SK-N-SH (cell line): ENCODE measurements around the gene CDCP2.

Experiments used
- RAD21 ChIP-seq: IDR thresholded peaks from 2 replicates; pipeline ENCODE4 v1.6.1; 2012; ENCODE audit warnings: mild to moderate bottlenecking, low read length
- RFX5 ChIP-seq: IDR thresholded peaks from 2 replicates; pipeline ENCODE4 v1.6.1; 2012; ENCODE audit warnings: mild to moderate bottlenecking, improper control_type of control experiment, low read length
- TF ChIP-seq, protein P1 (sequence below): fragments of 200-600 bp; sonication (generic); IDR thresholded peaks from 2 replicates; pipeline ENCODE4 v1.6.1; 2017; ENCODE audit warnings: antibody characterized with exemption, mild to moderate bottlenecking, moderate library complexity

DNA sequence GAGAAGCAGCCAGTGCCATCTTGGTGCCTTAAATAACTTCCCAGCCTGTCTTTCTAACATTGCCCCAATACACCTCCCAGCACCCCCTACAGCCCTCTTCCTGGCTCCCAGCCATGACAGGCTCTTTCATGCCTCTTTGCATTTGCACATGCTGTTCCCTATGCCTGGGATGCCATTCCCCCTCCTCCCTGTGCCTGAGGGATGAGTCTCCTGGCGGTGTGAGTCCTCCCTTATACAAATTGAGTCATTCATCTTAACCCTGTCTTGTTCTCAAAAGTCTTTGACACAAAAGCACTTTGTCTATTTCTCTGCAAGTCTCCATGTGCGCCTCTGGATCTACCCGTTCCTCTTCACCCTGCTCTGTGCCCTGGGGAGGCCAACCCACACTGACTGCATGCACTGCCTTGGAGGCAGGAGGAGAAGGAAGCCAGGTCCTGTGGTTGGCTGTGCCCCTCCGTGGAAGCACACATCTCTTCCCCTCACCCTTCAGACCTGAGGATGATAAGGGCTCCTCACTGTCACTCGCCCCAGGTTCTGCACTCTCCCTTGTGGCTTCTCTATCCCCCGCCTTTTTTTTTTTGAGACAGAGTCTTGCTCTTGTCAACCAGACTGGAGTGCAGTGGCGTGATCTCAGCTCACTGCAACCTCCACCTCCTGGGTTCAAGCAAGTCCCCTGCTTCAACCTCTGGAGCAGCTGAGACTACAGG is 25.1 kb downstream of the CDCP2 start:
- TF ChIP-seq RAD21 (no peak), RFX5 (no peak)
- TF ChIP-seq, protein P1, sequence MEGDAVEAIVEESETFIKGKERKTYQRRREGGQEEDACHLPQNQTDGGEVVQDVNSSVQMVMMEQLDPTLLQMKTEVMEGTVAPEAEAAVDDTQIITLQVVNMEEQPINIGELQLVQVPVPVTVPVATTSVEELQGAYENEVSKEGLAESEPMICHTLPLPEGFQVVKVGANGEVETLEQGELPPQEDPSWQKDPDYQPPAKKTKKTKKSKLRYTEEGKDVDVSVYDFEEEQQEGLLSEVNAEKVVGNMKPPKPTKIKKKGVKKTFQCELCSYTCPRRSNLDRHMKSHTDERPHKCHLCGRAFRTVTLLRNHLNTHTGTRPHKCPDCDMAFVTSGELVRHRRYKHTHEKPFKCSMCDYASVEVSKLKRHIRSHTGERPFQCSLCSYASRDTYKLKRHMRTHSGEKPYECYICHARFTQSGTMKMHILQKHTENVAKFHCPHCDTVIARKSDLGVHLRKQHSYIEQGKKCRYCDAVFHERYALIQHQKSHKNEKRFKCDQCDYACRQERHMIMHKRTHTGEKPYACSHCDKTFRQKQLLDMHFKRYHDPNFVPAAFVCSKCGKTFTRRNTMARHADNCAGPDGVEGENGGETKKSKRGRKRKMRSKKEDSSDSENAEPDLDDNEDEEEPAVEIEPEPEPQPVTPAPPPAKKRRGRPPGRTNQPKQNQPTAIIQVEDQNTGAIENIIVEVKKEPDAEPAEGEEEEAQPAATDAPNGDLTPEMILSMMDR = no peak
